Left ventricle myocardium inferior (tissue), 1 donor: Measurements from ENCODE around the gene PCSK1N. TPM values are rescaled to one million over a fixed set of nuclear protein-coding genes. Genes with fewer than 3 reads are reported as not detected.

ENCODE experiments used
- DNase-seq: peaks from one replicate; pipeline ENCODE4 v3.0.0-alpha.2; 2020
- H3K27ac ChIP-seq: fragments of 200-600 bp; replicated peaks from 2 replicates; pipeline ENCODE4 v1.8.0; 2021
- H3K27me3 ChIP-seq: fragments of 200-600 bp; 2 replicates; pipeline ENCODE4 v1.8.0; 2021; ENCODE audit warnings: low read depth
- H3K36me3 ChIP-seq: fragments of 200-600 bp; 2 replicates; pipeline ENCODE4 v1.8.0; 2021
- H3K4me1 ChIP-seq: fragments of 200-600 bp; 2 replicates; pipeline ENCODE4 v1.8.0; 2021
- H3K4me3 ChIP-seq: fragments of 200-600 bp; 2 replicates; pipeline ENCODE4 v1.8.0; 2021; ENCODE audit warnings: mild to moderate bottlenecking, moderate library complexity
- H3K9me3 ChIP-seq: fragments of 200-600 bp; replicated peaks from 2 replicates; pipeline ENCODE4 v1.8.0; 2021
- CTCF ChIP-seq: fragments of 200-600 bp; IDR thresholded peaks from 2 replicates; pipeline ENCODE4 v1.8.0; 2021; ENCODE audit warnings: antibody characterized with exemption, mild to moderate bottlenecking, borderline replicate concordance
- intact Hi-C: fragments of 100-400 bp; cut with micrococcal nuclease; formaldehyde crosslinking; loops from one replicate; pipeline ENCODE4 v1.11.0; 2022
- total RNA-seq: library from RNA; stranded (reverse); fragmentation: NEBNext Ultra II Directional; extraction: Animal tissue kit (Norgen Biotek cat#: 25700); gene quantifications from one replicate; pipeline ENCODE4 v1.2.1, GENCODE V29; 2021
- donor health status: DM: no; HTN: yes; CAD: no; lungs with severe emphysema.

The PCSK1N gene
- total RNA-seq, 1 donor from 2014 or later = not detected

- no peak overlapping the region for H3K4me3 ChIP-seq
- no peaks in the 10 kb centered on the region for H3K4me1 ChIP-seq
- TF ChIP-seq CTCF = no peak
- DNase-seq = no peak
- H3K9me3 ChIP-seq = no peaks in the 10 kb centered on the region
- no peaks in the 10 kb centered on the region for H3K27me3 ChIP-seq
- intact Hi-C loops = no loop called here
- H3K36me3 ChIP-seq = no peaks in the 10 kb centered on the region
- no peak overlapping the region for H3K27ac ChIP-seq
Measured at GRCh38 chrX:48852857-48853256, 17.4 kb upstream of the PCSK1N start.

DNA sequence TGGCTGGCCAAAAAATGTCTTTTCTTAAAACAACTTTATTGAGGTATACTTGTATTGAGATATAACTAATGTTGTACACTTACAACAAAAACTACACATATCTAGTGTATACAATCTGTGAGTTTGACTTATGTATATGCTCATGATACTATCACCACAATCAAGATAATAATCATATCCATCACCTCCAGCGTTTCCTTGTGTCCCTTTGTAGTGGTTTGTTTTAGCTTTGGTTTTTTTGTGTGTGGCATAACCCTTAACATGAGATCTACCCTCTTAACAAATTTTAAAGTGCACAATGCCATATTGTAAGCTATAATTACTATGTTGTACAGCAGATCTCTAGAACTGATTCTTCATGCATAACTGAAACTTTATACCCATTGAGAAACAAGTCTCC is 13.4 kb upstream of the PCSK1N start:
- Histone ChIP-seq H3K27me3 (no peaks in the 10 kb centered on the region), H3K36me3 (no peaks in the 10 kb centered on the region), H3K9me3 (no peaks in the 10 kb centered on the region), H3K27ac (no peak overlapping the region), H3K4me1 (no peaks in the 10 kb centered on the region), H3K4me3 (no peak overlapping the region)
- no peak for TF ChIP-seq CTCF
- DNase-seq = no peak
- intact Hi-C loops = no loop called here

DNA sequence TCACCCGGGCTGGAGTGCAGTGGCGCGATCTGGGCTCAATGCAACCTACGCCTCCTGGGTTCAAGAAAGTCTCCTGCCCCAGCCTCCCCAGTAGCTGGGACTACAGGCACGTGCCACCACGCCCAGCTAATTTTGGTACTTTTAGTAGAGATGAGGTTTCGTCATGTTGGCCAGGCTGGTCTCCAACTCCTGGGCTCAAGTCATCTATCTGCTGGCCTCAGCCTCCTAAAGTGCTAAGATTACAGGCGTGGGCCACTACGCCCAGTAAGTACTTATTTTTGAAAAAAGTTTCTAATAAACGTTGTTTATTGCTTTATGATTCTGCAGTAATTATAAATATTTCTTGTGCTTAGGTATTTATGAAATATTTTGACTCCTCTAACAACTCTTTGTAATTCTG is 4.3 kb upstream of the PCSK1N start:
- no peak overlapping the region for H3K4me3 ChIP-seq
- H3K9me3 ChIP-seq = no peaks in the 10 kb centered on the region
- H3K4me1 ChIP-seq = no peaks in the 10 kb centered on the region
- H3K27ac ChIP-seq = no peak overlapping the region
- TF ChIP-seq CTCF = no peak
- no peak for DNase-seq
- no peaks in the 10 kb centered on the region for H3K36me3 ChIP-seq
- peaks cover 14% of the 10 kb centered on the region for H3K27me3 ChIP-seq
- intact Hi-C loops = no loop called here

DNA sequence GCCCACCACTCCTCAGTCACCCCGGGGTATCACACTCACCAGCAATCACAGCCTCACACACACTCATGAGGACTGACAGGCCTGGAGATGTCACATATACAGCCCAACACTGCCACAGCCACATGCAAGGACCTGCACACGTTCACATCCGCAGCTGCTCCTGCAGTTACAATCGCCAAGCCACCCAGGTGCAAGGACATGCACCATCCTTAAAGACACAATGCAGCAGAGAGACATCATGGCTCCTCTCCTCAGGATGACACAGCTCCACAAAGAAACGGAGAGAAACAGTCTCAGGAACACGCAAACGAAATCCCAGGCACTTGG is 1.1 kb downstream of the PCSK1N start:
- Histone ChIP-seq H3K27ac (no peak overlapping the region), H3K36me3 (no peaks in the 10 kb centered on the region), H3K4me1 (no peaks in the 10 kb centered on the region), H3K27me3 (peaks cover 59% of the 10 kb centered on the region), H3K4me3 (no peak overlapping the region), H3K9me3 (no peaks in the 10 kb centered on the region)
- TF ChIP-seq CTCF = no peak
- no peak for DNase-seq
- intact Hi-C loops = no loop called here

GRCh38 chrX:48833542-48834138 is 1.8 kb downstream of the PCSK1N start:
- Histone ChIP-seq H3K4me1 (no peaks in the 10 kb centered on the region), H3K27ac (no peak overlapping the region), H3K36me3 (no peaks in the 10 kb centered on the region), H3K9me3 (no peaks in the 10 kb centered on the region), H3K4me3 (no peak overlapping the region), H3K27me3 (peaks cover 60% of the 10 kb centered on the region)
- intact Hi-C loops = no loop called here
- no peak for DNase-seq
- no peak for TF ChIP-seq CTCF

DNA sequence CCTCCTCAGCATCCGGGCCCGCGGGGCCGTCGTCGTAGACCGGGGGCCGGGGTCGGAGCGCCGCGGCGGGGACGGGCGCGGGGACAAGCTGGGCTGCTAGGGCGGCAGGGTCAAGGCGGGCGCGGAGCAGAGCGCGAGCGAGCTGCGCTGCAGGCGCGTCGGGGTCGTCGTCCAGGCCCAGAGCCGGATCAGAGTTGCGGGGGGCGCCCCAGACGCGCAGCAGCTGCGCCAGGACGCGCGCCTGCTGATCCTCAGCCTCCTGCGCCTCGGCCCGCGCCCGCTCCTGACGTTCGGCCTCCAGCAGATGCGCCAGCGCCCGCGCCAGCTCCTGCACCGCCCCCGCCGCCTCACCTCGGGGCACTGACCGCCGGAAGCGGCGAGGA is 3.5 kb downstream of the PCSK1N start:
- no peak for TF ChIP-seq CTCF
- Histone ChIP-seq H3K4me3 (no peak overlapping the region), H3K27ac (no peak overlapping the region), H3K9me3 (no peaks in the 10 kb centered on the region), H3K36me3 (no peaks in the 10 kb centered on the region), H3K4me1 (no peaks in the 10 kb centered on the region), H3K27me3 (peaks cover 67% of the 10 kb centered on the region)
- DNase-seq = no peak
- intact Hi-C loops = no loop called here
